AG09309 (cell line): ENCODE results near the gene TMEM247.
A peak's percentile ranks its signal among the peaks of the same experiment; 100 is the strongest.

ENCODE experiments used
- DNase-seq: peaks from one replicate; pipeline ENCODE4 v3.0.0-alpha.2; 2010; ENCODE audit warnings: low read depth
- H3K4me3 ChIP-seq: 2 replicates; pipeline ENCODE4 v1.5.1; 2011; ENCODE audit warnings: mild to moderate bottlenecking, low read depth, low read length, moderate library complexity; ENCODE audit not compliant: control insufficient read depth
- TF ChIP-seq, protein P1 (sequence below): IDR thresholded peaks from 2 replicates; pipeline ENCODE4 v1.5.1; 2011; ENCODE audit warnings: mild to moderate bottlenecking, low read depth, low read length, inconsistent platforms; ENCODE audit not compliant: insufficient read depth, control insufficient read depth; ENCODE audit errors: missing control alignments

Gene TMEM247

DNA sequence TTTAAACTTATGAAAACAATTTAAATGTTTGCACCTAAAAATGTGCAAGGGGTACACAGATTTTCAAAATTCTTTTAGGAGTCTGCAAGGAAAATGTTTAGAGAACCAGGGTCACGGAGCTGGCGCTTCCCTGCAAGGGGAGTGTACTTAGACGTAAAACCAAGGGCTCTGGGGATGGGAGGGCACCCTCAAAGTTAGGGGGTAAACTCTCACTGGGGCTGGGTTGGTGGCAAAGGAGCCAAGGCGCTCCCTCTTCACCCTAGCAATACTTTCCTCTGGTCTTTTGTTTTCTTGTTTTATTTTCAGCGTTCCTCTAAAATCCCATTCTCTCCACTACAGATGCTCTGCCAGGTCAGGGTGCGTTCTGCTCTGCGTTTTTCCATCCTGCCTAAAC, 20.0 kb downstream of the TMEM247 start:
- DNase-seq: no peak
- peak overlapping the region; percentile 50 for H3K4me3 ChIP-seq
- TF ChIP-seq, protein P1, sequence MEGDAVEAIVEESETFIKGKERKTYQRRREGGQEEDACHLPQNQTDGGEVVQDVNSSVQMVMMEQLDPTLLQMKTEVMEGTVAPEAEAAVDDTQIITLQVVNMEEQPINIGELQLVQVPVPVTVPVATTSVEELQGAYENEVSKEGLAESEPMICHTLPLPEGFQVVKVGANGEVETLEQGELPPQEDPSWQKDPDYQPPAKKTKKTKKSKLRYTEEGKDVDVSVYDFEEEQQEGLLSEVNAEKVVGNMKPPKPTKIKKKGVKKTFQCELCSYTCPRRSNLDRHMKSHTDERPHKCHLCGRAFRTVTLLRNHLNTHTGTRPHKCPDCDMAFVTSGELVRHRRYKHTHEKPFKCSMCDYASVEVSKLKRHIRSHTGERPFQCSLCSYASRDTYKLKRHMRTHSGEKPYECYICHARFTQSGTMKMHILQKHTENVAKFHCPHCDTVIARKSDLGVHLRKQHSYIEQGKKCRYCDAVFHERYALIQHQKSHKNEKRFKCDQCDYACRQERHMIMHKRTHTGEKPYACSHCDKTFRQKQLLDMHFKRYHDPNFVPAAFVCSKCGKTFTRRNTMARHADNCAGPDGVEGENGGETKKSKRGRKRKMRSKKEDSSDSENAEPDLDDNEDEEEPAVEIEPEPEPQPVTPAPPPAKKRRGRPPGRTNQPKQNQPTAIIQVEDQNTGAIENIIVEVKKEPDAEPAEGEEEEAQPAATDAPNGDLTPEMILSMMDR: no peak

DNA sequence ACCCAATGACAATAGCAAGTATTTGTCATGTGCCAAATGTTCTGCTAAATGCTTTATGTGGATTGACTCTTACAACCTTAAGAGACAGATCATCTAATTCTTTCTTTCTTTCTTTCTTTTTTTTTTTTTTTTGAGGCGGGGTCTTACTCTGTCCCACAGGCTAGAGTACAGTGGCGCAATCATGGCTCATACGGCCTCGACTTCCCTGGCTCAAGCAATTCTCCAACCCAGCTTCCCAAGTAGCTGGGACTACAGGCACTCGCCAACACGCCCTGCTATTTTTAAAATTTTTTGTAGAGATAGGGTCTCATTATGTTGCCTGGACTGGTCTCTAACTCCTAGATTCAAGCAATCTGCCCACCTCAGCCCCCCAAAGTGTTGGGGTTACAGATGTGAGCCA, 21.4 kb downstream of the TMEM247 start:
- no peak for DNase-seq
- no peak overlapping the region for H3K4me3 ChIP-seq
- TF ChIP-seq, protein P1: no peak

DNA sequence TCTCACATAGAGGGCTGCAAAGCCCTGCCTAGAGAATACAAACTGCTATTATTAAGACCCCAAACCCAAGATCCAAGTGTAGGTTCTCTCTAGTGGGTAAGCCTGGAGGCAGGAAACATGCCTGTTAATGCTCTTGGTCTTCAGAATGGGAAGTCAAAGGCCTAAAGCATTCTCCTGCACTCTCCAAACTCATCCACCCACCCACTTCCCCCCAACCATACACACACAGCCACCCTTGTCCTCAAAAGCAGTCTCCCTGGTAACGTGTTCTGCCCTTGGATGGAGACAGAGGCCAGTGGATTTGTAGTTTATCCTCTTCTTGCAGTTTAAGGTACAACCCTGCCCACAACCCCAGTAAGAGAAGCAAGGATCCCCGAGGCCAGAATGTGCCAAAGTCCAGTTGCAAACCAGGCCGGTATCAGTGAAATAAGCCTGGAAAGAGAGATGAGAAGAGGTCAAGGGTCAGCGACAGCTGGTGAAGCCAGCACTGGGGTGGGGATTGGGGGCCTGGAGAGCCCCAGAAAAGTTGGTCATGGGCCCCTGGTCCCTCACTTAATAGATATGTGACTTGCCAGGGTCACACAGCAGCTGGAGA, 23.0 kb downstream of the TMEM247 start:
- DNase-seq: no peak
- no peak overlapping the region for H3K4me3 ChIP-seq
- TF ChIP-seq, protein P1: no peak

DNA sequence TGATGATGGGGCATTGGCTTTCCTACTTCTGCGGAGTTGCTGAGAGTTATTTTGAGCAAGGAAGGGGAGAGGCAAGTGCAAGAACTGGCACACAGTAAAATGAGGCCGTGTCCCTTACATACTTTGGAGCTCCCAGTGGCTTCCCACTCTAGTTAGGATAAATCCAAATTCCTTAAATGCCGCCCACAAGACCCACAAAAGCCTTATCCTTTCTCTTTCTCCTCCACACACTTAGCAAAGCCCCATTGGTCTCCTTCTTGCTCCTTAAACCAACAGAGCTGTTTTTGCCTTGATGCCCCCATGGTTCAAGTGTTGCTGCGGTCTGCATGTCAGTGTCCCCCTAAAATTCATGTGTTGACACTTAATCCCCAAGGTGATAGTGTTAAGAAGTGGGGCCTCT, 24.3 kb downstream of the TMEM247 start:
- no peak for DNase-seq
- no peak overlapping the region for H3K4me3 ChIP-seq
- TF ChIP-seq, protein P1: no peak

DNA sequence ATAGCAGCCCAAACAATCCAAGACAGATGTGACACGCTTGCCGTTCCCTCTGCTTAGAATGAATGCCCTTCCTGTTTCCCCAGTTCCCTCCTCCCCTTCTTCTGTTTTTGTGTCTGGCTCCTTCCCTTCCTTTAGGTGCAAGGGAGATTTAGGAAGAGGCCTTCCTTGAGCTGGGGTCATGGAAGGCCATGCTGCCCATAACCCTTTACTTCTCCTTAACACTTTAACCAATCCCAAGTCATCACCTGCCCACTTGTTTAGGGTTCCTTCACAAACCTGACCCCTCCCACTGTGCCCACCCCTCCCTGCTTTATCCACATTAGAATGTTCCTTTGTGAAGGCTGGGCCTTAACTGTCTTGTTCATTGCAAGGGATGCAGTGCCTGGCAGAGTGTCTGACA, 24.9 kb downstream of the TMEM247 start:
- TF ChIP-seq, protein P1: no peak
- no peak for DNase-seq
- H3K4me3 ChIP-seq: no peak overlapping the region

DNA sequence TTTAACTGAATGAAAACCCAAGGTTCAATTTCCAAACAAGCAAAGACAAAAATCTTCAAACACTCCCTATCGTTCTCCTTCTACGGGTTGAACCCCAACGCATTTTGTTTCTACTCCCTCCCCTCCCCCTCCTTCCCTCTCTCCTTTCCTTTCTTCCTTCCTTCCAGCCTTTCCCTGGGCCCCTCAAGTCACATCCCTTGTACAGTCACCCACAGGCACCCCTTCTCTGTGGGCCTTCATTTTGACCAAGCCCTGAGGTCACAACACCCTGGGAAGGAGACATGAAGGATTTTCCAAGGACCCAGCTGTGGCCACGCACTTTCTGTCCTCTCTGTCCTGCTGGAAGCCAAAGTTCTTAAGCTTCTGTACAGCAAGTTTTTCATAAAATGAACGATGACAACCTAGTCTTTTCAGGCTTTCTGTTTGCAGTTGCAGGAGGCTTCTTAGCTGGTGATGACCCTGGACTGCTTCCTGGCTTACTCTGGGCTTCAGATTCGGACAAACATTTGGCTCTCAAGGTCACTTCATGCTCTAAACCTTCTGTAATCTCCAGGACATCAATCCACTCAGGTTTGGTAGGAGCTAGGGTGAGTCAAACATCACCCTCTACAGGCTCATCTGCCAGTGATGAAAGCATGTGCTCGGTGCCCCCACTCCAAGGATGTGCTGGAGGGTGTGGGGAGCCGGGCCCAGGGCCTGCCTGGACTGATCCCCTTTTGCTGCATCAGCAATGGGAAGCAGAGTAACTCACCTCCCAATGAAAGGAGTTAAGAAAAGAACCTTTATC, 25.5 kb downstream of the TMEM247 start:
- TF ChIP-seq, protein P1: no peak
- no peak overlapping the region for H3K4me3 ChIP-seq
- no peak for DNase-seq

DNA sequence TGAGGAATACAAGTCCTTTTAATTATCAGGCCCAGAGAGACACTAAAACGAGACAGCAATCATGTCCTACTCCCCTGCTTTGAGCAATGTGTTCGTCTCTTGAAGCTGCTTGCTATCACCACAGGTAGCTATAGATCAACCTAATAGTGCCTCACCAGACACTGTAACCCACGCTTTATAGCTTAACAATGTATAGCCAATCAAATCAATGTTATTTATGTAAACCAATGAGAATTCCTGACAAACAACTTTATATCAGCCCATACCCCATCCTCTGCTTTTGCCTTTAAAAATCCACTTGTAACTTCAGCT, 26.1 kb downstream of the TMEM247 start:
- H3K4me3 ChIP-seq: no peak overlapping the region
- TF ChIP-seq, protein P1: no peak
- DNase-seq: no peak
